DOHH2 (cell line): ENCODE data around the gene FTO.

Source experiments
- H3F3A ChIP-seq: fragments of 200-600 bp; sonication (generic), shearing (Covaris generic); 2 replicates; pipeline ENCODE4 v1.6.0; 2016; ENCODE audit warnings: antibody characterized with exemption, mild to moderate bottlenecking; ENCODE audit not compliant: control insufficient read depth, insufficient read depth
- H3K27ac ChIP-seq: fragments of 200-600 bp; sonication (generic); 2 replicates; pipeline ENCODE4 v1.5.1; 2014; ENCODE audit warnings: low read depth, mild to moderate bottlenecking, low read length, moderate library complexity
- H3K27me3 ChIP-seq: fragments of 200-600 bp; sonication (generic); 2 replicates; pipeline ENCODE4 v1.6.1; 2014; ENCODE audit warnings: mild to moderate bottlenecking, low read length, mixed read lengths; ENCODE audit not compliant: control insufficient read depth
- H3K36me3 ChIP-seq: fragments of 200-600 bp; sonication (generic); 2 replicates; pipeline ENCODE4 v1.6.1; 2014; ENCODE audit warnings: mild to moderate bottlenecking, low read length, moderate library complexity, mixed read lengths; ENCODE audit not compliant: control insufficient read depth
- H3K4me1 ChIP-seq: fragments of 200-600 bp; sonication (generic); 2 replicates; pipeline ENCODE4 v1.6.1; 2014; ENCODE audit warnings: mild to moderate bottlenecking, low read length, mixed read lengths; ENCODE audit not compliant: control insufficient read depth
- H3K4me2 ChIP-seq: fragments of 200-600 bp; sonication (generic); 2 replicates; pipeline ENCODE4 v1.6.0; 2014; ENCODE audit warnings: mild to moderate bottlenecking, low read length, moderate library complexity
- H3K4me3 ChIP-seq: fragments of 200-600 bp; sonication (generic); 2 replicates; pipeline ENCODE4 v1.5.1; 2014; ENCODE audit warnings: mild to moderate bottlenecking, low read length, mixed read lengths
- H3K79me2 ChIP-seq: fragments of 200-600 bp; sonication (generic); 2 replicates; pipeline ENCODE4 v1.6.1; 2014; ENCODE audit warnings: mild to moderate bottlenecking, low read length, mixed read lengths; ENCODE audit not compliant: control insufficient read depth
- H3K9me2 ChIP-seq: fragments of 200-600 bp; sonication (generic); replicated peaks from 2 replicates; pipeline ENCODE4 v1.6.1; 2014; ENCODE audit warnings: mild to moderate bottlenecking, low read length, mixed read lengths; ENCODE audit not compliant: control insufficient read depth
- H3K9me3 ChIP-seq: fragments of 200-600 bp; sonication (generic); 2 replicates; pipeline ENCODE4 v1.6.1; 2014; ENCODE audit warnings: antibody characterized with exemption, low read length, mixed read lengths; ENCODE audit not compliant: control insufficient read depth, insufficient read depth
- H4K20me1 ChIP-seq: fragments of 200-600 bp; sonication (generic); 2 replicates; pipeline ENCODE4 v1.6.0; 2014; ENCODE audit warnings: low read depth, mild to moderate bottlenecking, antibody characterized with exemption, low read length, moderate library complexity; ENCODE audit not compliant: control insufficient read depth, insufficient read depth
- EZH2phosphoT487 ChIP-seq: fragments of 200-600 bp; sonication (generic); IDR thresholded peaks from 2 replicates; pipeline ENCODE4 v1.6.1; 2017; ENCODE audit warnings: borderline replicate concordance, mild to moderate bottlenecking, antibody characterized with exemption, low read length, moderate library complexity, mixed read lengths
- TF ChIP-seq, protein P1 (sequence below): fragments of 200-600 bp; sonication (generic); IDR thresholded peaks from one replicate; pipeline ENCODE4 v1.5.1; 2014; ENCODE audit warnings: antibody characterized with exemption, mild to moderate bottlenecking, low read depth, low read length; ENCODE audit not compliant: poor library complexity, severe bottlenecking

FTO gene

DNA sequence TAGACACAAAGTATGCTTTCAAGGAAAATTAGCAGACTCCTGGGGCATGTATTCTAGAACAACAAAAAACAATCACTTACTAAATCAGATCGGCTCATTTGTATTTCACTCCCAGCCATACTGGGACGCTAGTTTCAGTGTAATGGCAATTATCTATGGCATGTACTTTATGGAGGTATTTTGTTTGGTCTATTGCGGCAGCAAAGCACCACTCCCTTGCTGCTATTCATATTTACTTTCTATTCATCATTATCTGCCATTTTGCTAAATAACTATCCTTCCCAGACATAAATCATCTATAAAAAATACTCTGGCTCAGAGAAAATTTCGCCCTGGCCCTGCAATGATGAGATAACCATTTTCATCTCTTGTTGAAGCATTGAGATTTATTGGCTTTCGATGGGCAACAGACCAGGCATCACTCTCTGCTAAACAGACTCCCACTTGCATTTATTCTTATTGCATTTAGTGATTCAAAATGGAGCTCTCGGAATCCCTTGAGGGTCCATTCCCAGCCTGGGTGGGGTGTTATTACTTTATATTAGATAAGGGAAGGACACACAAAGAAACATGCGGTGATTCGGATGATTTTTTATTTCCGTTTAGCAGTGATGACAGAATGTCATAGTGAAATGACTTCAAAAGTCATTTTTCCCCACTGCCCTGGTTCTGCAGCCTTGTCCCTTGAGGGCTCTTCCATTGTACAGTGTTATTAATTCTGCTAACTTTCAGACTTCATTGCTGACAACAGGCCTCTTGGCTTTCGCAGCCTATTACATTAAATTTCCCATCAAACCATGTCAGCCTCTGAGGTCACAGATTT is 356.9 kb downstream of the FTO start:
- Histone ChIP-seq H3K27me3 (no peaks in the 10 kb centered on the region), H3K79me2 (no peaks in the 10 kb centered on the region), H3F3A (no peaks in the 10 kb centered on the region), H3K4me1 (no peaks in the 10 kb centered on the region), H3K36me3 (no peaks in the 10 kb centered on the region), H3K4me2 (no peak overlapping the region), H3K27ac (no peak overlapping the region), H3K9me2 (no peaks in the 10 kb centered on the region), H3K4me3 (no peak overlapping the region), H3K9me3 (no peaks in the 10 kb centered on the region), H4K20me1 (no peaks in the 10 kb centered on the region)
- TF ChIP-seq, protein P1, sequence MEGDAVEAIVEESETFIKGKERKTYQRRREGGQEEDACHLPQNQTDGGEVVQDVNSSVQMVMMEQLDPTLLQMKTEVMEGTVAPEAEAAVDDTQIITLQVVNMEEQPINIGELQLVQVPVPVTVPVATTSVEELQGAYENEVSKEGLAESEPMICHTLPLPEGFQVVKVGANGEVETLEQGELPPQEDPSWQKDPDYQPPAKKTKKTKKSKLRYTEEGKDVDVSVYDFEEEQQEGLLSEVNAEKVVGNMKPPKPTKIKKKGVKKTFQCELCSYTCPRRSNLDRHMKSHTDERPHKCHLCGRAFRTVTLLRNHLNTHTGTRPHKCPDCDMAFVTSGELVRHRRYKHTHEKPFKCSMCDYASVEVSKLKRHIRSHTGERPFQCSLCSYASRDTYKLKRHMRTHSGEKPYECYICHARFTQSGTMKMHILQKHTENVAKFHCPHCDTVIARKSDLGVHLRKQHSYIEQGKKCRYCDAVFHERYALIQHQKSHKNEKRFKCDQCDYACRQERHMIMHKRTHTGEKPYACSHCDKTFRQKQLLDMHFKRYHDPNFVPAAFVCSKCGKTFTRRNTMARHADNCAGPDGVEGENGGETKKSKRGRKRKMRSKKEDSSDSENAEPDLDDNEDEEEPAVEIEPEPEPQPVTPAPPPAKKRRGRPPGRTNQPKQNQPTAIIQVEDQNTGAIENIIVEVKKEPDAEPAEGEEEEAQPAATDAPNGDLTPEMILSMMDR, result no peak
- TF ChIP-seq EZH2phosphoT487, result no peak

DNA sequence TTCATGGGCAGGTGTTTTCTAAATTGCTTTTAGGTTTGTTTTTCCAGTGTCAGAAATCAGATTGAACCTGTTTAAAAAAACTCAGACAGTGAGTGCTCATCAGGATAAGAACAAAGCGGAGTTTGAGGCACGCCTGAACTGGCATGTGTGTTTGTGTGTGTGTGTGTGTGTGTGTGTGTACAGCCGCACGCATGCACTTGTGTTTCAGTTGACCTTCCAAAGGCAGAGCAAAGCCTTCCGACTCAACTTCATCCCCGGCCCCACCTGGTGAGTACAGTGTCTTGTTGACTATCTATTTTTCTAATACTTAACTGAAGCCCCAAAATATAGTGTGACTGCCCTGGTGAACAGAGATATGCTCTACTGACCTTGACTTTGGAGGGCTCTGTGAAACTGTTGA is 357.5 kb downstream of the FTO start:
- H3F3A ChIP-seq, result no peaks in the 10 kb centered on the region
- H3K4me2 ChIP-seq, result no peak overlapping the region
- H3K36me3 ChIP-seq, result no peaks in the 10 kb centered on the region
- no peak for TF ChIP-seq EZH2phosphoT487
- TF ChIP-seq, protein P1, result no peak
- no peaks in the 10 kb centered on the region for H4K20me1 ChIP-seq
- H3K9me2 ChIP-seq, result no peaks in the 10 kb centered on the region
- no peak overlapping the region for H3K4me3 ChIP-seq
- no peaks in the 10 kb centered on the region for H3K4me1 ChIP-seq
- no peak overlapping the region for H3K27ac ChIP-seq
- no peaks in the 10 kb centered on the region for H3K27me3 ChIP-seq
- no peaks in the 10 kb centered on the region for H3K9me3 ChIP-seq
- no peaks in the 10 kb centered on the region for H3K79me2 ChIP-seq

DNA sequence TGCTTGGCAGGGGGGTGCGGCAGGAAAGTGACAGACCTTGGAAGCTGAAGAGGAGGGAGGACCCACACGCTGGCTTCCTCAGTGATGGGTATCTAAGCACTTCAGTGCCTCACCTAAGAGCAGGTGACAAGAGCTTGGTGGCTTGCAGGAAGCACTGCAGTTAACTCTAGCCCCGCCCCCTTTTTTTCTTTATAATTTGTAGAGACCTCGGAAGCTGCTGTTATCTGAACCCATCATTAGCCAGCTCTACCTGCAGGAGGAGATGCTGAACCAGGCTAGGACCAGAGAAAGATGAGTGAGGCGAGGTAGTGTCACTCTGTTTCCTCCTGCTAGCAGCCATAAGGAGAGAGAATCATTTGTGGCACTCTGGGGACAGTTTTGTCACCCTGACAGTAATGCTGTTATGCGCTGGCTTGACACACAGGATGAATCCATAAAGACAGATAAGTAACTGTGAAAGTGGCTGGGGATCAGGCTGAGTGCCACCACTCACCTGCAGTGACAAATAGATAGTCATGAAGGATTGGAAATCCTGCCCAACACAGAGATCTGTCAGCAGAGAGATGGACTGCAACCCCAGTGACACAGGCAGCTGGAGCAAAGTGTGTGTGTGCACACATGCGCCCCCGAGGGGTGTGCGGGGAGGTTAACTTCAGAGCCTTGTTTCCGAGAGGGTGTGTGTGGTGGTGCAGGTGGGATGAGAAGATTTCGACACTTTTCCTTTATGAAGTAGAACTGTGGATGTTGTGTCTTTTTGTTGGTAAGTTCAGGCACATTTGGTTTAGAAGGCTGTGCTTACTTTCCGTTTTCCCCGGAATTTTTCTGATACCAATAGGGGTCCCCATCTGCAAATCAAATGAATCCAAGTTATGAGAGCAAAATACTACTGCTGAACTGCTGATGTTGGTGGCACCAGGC is 358.7 kb downstream of the FTO start:
- H3K4me3 ChIP-seq, result no peak overlapping the region
- H3K9me3 ChIP-seq, result no peaks in the 10 kb centered on the region
- no peak for TF ChIP-seq EZH2phosphoT487
- TF ChIP-seq, protein P1, result no peak
- H3F3A ChIP-seq, result no peaks in the 10 kb centered on the region
- no peaks in the 10 kb centered on the region for H3K9me2 ChIP-seq
- H3K27ac ChIP-seq, result no peak overlapping the region
- no peaks in the 10 kb centered on the region for H3K79me2 ChIP-seq
- H3K36me3 ChIP-seq, result no peaks in the 10 kb centered on the region
- no peaks in the 10 kb centered on the region for H3K27me3 ChIP-seq
- H3K4me1 ChIP-seq, result no peaks in the 10 kb centered on the region
- H3K4me2 ChIP-seq, result no peak overlapping the region
- H4K20me1 ChIP-seq, result no peaks in the 10 kb centered on the region
